Osteoblast (primary cell): ENCODE results near the gene FGFR3. TPM values are rescaled to one million over a fixed set of nuclear protein-coding genes. Genes with fewer than 3 reads are reported as not detected.

Source experiments
- DNase-seq: peaks from one replicate; pipeline ENCODE4 v3.0.0; 2011; ENCODE audit warnings: low spot score, mixed read lengths; ENCODE audit not compliant: insufficient read length; ENCODE audit errors: missing footprints
- H2AFZ ChIP-seq: 2 replicates; pipeline ENCODE4 v1.6.0; 2011; ENCODE audit warnings: mild to moderate bottlenecking, low read length
- H3K27ac ChIP-seq: 2 replicates; pipeline ENCODE4 v1.5.1; 2011; ENCODE audit warnings: mild to moderate bottlenecking, low read depth, low read length, moderate library complexity
- H3K27me3 ChIP-seq: 2 replicates; pipeline ENCODE4 v1.6.0; 2012; ENCODE audit warnings: mild to moderate bottlenecking, control low read depth, inconsistent platforms, low read length, moderate library complexity; ENCODE audit not compliant: insufficient read depth
- H3K36me3 ChIP-seq: 2 replicates; pipeline ENCODE4 v1.5.1; 2011; ENCODE audit warnings: mild to moderate bottlenecking, low read length, control low read depth, moderate library complexity; ENCODE audit not compliant: insufficient read depth
- H3K4me1 ChIP-seq: 2 replicates; pipeline ENCODE4 v1.5.1; 2011; ENCODE audit warnings: mild to moderate bottlenecking, low read length, control low read depth, moderate library complexity; ENCODE audit not compliant: insufficient read depth
- H3K4me2 ChIP-seq: 2 replicates; pipeline ENCODE4 v1.6.0; 2011; ENCODE audit warnings: mild to moderate bottlenecking, low read length; ENCODE audit not compliant: insufficient read depth
- H3K4me3 ChIP-seq: fragments of 200-600 bp; sonication (generic); 3 replicates; pipeline ENCODE4 v1.5.1; 2012; ENCODE audit warnings: mild to moderate bottlenecking, low read length, inconsistent platforms; ENCODE audit not compliant: insufficient read depth
- H3K79me2 ChIP-seq: 2 replicates; pipeline ENCODE4 v1.6.0; 2012; ENCODE audit warnings: mild to moderate bottlenecking, low read length, control low read depth, inconsistent platforms; ENCODE audit not compliant: insufficient read depth
- H3K9me3 ChIP-seq: 2 replicates; pipeline ENCODE4 v1.5.1; 2011; ENCODE audit warnings: low read depth, low read length, control low read depth
- H4K20me1 ChIP-seq: 2 replicates; pipeline ENCODE4 v1.6.0; 2012; ENCODE audit warnings: mild to moderate bottlenecking, low read length, control low read depth; ENCODE audit not compliant: insufficient read depth
- CTCF ChIP-seq: IDR thresholded peaks from 2 replicates; pipeline ENCODE4 v1.5.1; 2011; ENCODE audit warnings: mild to moderate bottlenecking, low read depth, low read length, moderate library complexity; ENCODE audit errors: extremely low read depth
- total RNA-seq: library from RNA; depleted of rRNA; stranded (reverse); fragments of >200 nt; gene quantifications from 2 replicates; pipeline ENCODE4 v1.2.3, GENCODE V29; 2012

The FGFR3 gene
- total RNA-seq, 1 donor = 0.36 TPM

- H3K36me3 ChIP-seq = no peaks in the 10 kb centered on the region
- H4K20me1 ChIP-seq = peaks cover 14% of the 10 kb centered on the region
- no peak overlapping the region for H2AFZ ChIP-seq
- no peaks in the 10 kb centered on the region for H3K9me3 ChIP-seq
- no peaks in the 10 kb centered on the region for H3K79me2 ChIP-seq
- TF ChIP-seq CTCF = no peak
- no peaks in the 10 kb centered on the region for H3K4me1 ChIP-seq
- H3K4me2 ChIP-seq = no peak overlapping the region
- no peak overlapping the region for H3K4me3 ChIP-seq
- H3K27ac ChIP-seq = no peak overlapping the region
- peak; percentile 93 for DNase-seq
- no peaks in the 10 kb centered on the region for H3K27me3 ChIP-seq
These were observed 13.1 kb downstream of the FGFR3 start for GRCh38 chr4:1806223-1806564.

GRCh38 chr4:1806596-1807331, 13.7 kb downstream of the FGFR3 start:
- no peaks in the 10 kb centered on the region for H3K36me3 ChIP-seq
- H3K4me1 ChIP-seq = no peaks in the 10 kb centered on the region
- no peaks in the 10 kb centered on the region for H3K79me2 ChIP-seq
- no peaks in the 10 kb centered on the region for H3K27me3 ChIP-seq
- no peak for DNase-seq
- no peak overlapping the region for H2AFZ ChIP-seq
- H4K20me1 ChIP-seq = peaks cover 14% of the 10 kb centered on the region
- TF ChIP-seq CTCF = no peak
- H3K27ac ChIP-seq = no peak overlapping the region
- H3K4me3 ChIP-seq = no peak overlapping the region
- no peaks in the 10 kb centered on the region for H3K9me3 ChIP-seq
- H3K4me2 ChIP-seq = no peak overlapping the region

- no peak overlapping the region for H3K4me3 ChIP-seq
- TF ChIP-seq CTCF = no peak
- peaks cover under 1% of the 10 kb centered on the region for H3K36me3 ChIP-seq
- no peaks in the 10 kb centered on the region for H3K4me1 ChIP-seq
- peak; percentile 85 for DNase-seq
- no peak overlapping the region for H3K27ac ChIP-seq
- no peaks in the 10 kb centered on the region for H3K79me2 ChIP-seq
- H4K20me1 ChIP-seq = peaks cover 14% of the 10 kb centered on the region
- no peaks in the 10 kb centered on the region for H3K9me3 ChIP-seq
- H3K4me2 ChIP-seq = no peak overlapping the region
- no peaks in the 10 kb centered on the region for H3K27me3 ChIP-seq
- no peak overlapping the region for H2AFZ ChIP-seq
These were observed 14.3 kb downstream of the FGFR3 start for GRCh38 chr4:1807332-1807777.

- no peak for TF ChIP-seq CTCF
- peak; percentile 87 for DNase-seq
These were observed 15.3 kb downstream of the FGFR3 start for GRCh38 chr4:1808396-1808795.

More at GRCh38 chr4:1808396-1808795, 15.3 kb downstream of the FGFR3 start:
- peaks cover 7% of the 10 kb centered on the region for H3K36me3 ChIP-seq
- H3K4me2 ChIP-seq = no peak overlapping the region
- H3K4me3 ChIP-seq = no peak overlapping the region
- peaks cover 14% of the 10 kb centered on the region for H4K20me1 ChIP-seq
- no peaks in the 10 kb centered on the region for H3K27me3 ChIP-seq
- H3K9me3 ChIP-seq = no peaks in the 10 kb centered on the region
- H2AFZ ChIP-seq = no peak overlapping the region
- H3K4me1 ChIP-seq = no peaks in the 10 kb centered on the region
- no peaks in the 10 kb centered on the region for H3K79me2 ChIP-seq
- no peak overlapping the region for H3K27ac ChIP-seq
